H9 (cell line): ENCODE data around the gene ARHGAP24. TPM values are rescaled to one million over a fixed set of nuclear protein-coding genes. Genes with fewer than 3 reads are reported as not detected.

Experiments
- DNase-seq: peaks from one replicate; pipeline ENCODE4 v3.0.0-alpha.2; 2017
- H2AFZ ChIP-seq: one replicate; pipeline ENCODE4 v1.6.1; 2013; ENCODE audit warnings: mild to moderate bottlenecking, low read length, control low read depth, moderate library complexity
- H2AK5ac ChIP-seq: 2 replicates; pipeline ENCODE4 v1.6.1; 2013; ENCODE audit warnings: low read length, control low read depth, mixed read lengths; ENCODE audit not compliant: insufficient read length
- H2BK120ac ChIP-seq: one replicate; pipeline ENCODE4 v1.6.1; 2013; ENCODE audit warnings: low read depth, mild to moderate bottlenecking, low read length, control low read depth, inconsistent platforms; ENCODE audit not compliant: poor library complexity, severe bottlenecking
- H2BK12ac ChIP-seq: 2 replicates; pipeline ENCODE4 v1.6.1; 2013; ENCODE audit warnings: low read length, control low read depth, mixed read lengths, low read depth; ENCODE audit not compliant: insufficient read length
- H2BK15ac ChIP-seq: 2 replicates; pipeline ENCODE4 v1.6.1; 2013; ENCODE audit warnings: low read depth, low read length, control low read depth
- H2BK20ac ChIP-seq: one replicate; pipeline ENCODE4 v1.6.1; 2013; ENCODE audit warnings: low read depth, mild to moderate bottlenecking, low read length, control low read depth, inconsistent platforms; ENCODE audit not compliant: poor library complexity, severe bottlenecking
- H2BK5ac ChIP-seq: 2 replicates; pipeline ENCODE4 v1.6.1; 2013; ENCODE audit warnings: low read length, control low read depth, mixed read lengths; ENCODE audit not compliant: insufficient read length
- H3K14ac ChIP-seq: 2 replicates; pipeline ENCODE4 v1.6.1; 2013; ENCODE audit warnings: low read length, control low read depth; ENCODE audit not compliant: insufficient read depth
- H3K18ac ChIP-seq: 2 replicates; pipeline ENCODE4 v1.6.1; 2013; ENCODE audit warnings: low read depth, mild to moderate bottlenecking, mixed read lengths, low read length, control low read depth; ENCODE audit not compliant: insufficient read length
- H3K23ac ChIP-seq: 2 replicates; pipeline ENCODE4 v1.6.1; 2013; ENCODE audit warnings: low read length, control low read depth, mixed read lengths, low read depth; ENCODE audit not compliant: insufficient read length
- H3K23me2 ChIP-seq: 2 replicates; pipeline ENCODE4 v1.6.1; 2013; ENCODE audit warnings: low read depth, mild to moderate bottlenecking, mixed read lengths, low read length, control low read depth; ENCODE audit not compliant: insufficient read length, poor library complexity, severe bottlenecking
- H3K27ac ChIP-seq: 2 replicates; pipeline ENCODE4 v1.5.1; 2013; ENCODE audit warnings: low read length, control low read depth, mixed read lengths, low read depth; ENCODE audit not compliant: insufficient read length
- H3K27me3 ChIP-seq: 2 replicates; pipeline ENCODE4 v1.6.1; 2013; ENCODE audit warnings: low read length, control low read depth, inconsistent platforms; ENCODE audit not compliant: insufficient read depth
- H3K4ac ChIP-seq: 2 replicates; pipeline ENCODE4 v1.6.1; 2013; ENCODE audit warnings: low read depth, mild to moderate bottlenecking, control low read depth, inconsistent platforms, low read length, moderate library complexity
- H3K4me1 ChIP-seq: 2 replicates; pipeline ENCODE4 v1.6.1; 2013; ENCODE audit warnings: low read length, control low read depth, inconsistent platforms; ENCODE audit not compliant: insufficient read depth
- H3K4me2 ChIP-seq: 2 replicates; pipeline ENCODE4 v1.6.1; 2013; ENCODE audit warnings: low read length, control low read depth, mixed read lengths; ENCODE audit not compliant: insufficient read length, insufficient read depth
- H3K56ac ChIP-seq: 2 replicates; pipeline ENCODE4 v1.6.1; 2013; ENCODE audit warnings: low read depth, mild to moderate bottlenecking, mixed read lengths, low read length, control low read depth; ENCODE audit not compliant: insufficient read length
- H3K79me1 ChIP-seq: 2 replicates; pipeline ENCODE4 v1.6.1; 2013; ENCODE audit warnings: low read depth, mild to moderate bottlenecking, moderate library complexity, low read length, control low read depth, inconsistent platforms; ENCODE audit not compliant: insufficient read depth, poor library complexity, severe bottlenecking
- H3K79me2 ChIP-seq: 2 replicates; pipeline ENCODE4 v1.6.1; 2013; ENCODE audit warnings: low read length, control low read depth, inconsistent platforms; ENCODE audit not compliant: insufficient read depth
- H3K9ac ChIP-seq: 2 replicates; pipeline ENCODE4 v1.6.1; 2013; ENCODE audit warnings: low read length, control low read depth, mixed read lengths; ENCODE audit not compliant: insufficient read length; ENCODE audit errors: extremely low read depth
- H3K9me3 ChIP-seq: one replicate; pipeline ENCODE4 v1.6.1; 2013; ENCODE audit warnings: low read depth, low read length, inconsistent platforms; ENCODE audit not compliant: control insufficient read depth
- H3T11ph ChIP-seq: one replicate; pipeline ENCODE4 v1.6.1; 2013; ENCODE audit warnings: mild to moderate bottlenecking, low read length, control low read depth, inconsistent platforms
- H4K20me1 ChIP-seq: one replicate; pipeline ENCODE4 v1.6.1; 2013; ENCODE audit not compliant: control insufficient read depth, insufficient read length, insufficient read depth
- H4K5ac ChIP-seq: 2 replicates; pipeline ENCODE4 v1.6.1; 2013; ENCODE audit warnings: low read depth, mild to moderate bottlenecking, mixed read lengths, low read length, control low read depth; ENCODE audit not compliant: insufficient read length
- H4K8ac ChIP-seq: replicated peaks from 2 replicates; pipeline ENCODE4 v1.6.1; 2013; ENCODE audit warnings: low read length, control low read depth, mixed read lengths, low read depth; ENCODE audit not compliant: insufficient read length
- H4K91ac ChIP-seq: 2 replicates; pipeline ENCODE4 v1.6.1; 2013; ENCODE audit warnings: low read depth, mild to moderate bottlenecking, moderate library complexity, mixed read lengths, low read length, control low read depth; ENCODE audit not compliant: insufficient read length
- H3K27ac Mint-ChIP-seq, 3 experiments: 2 replicates in 2 of 3; 3 replicates in 1 of 3; pipeline ENCODE4 v1.8.0; 2020 to 2021; ENCODE audit warnings: mixed read lengths in 3 of 3, mild to moderate bottlenecking in 1 of 3, moderate library complexity in 1 of 3
- H3K27me3 Mint-ChIP-seq: 2 replicates; pipeline ENCODE4 v1.8.0; 2021; ENCODE audit warnings: low read depth, mild to moderate bottlenecking, moderate library complexity, mixed read lengths
- H3K36me3 Mint-ChIP-seq, 3 experiments: 2 replicates in 2 of 3; 3 replicates in 1 of 3; pipeline ENCODE4 v1.8.0; 2020 to 2021; ENCODE audit warnings: low read depth in 3 of 3, mixed read lengths in 3 of 3; ENCODE audit not compliant: insufficient read depth in 1 of 3
- H3K4me1 Mint-ChIP-seq, 2 experiments: 2 replicates each; pipeline ENCODE4 v1.8.0; 2020; ENCODE audit warnings: mixed read lengths in 2 of 2
- H3K4me3 Mint-ChIP-seq, 2 experiments: 2 replicates in 1 of 2; 3 replicates in 1 of 2; pipeline ENCODE4 v1.8.0; 2020 to 2021; ENCODE audit warnings: mild to moderate bottlenecking in 2 of 2, mixed read lengths in 2 of 2, moderate library complexity in 1 of 2
- H3K9me3 Mint-ChIP-seq, 2 experiments: 2 replicates in 1 of 2; 3 replicates in 1 of 2; pipeline ENCODE4 v1.8.0; 2020; ENCODE audit warnings: mild to moderate bottlenecking in 2 of 2, mixed read lengths in 2 of 2, moderate library complexity in 1 of 2
- CTCF ChIP-seq: fragments of 200-600 bp; sonication (generic); conservative IDR thresholded peaks from 3 replicates; pipeline ENCODE4 v1.8.0; 2021; ENCODE audit warnings: antibody characterized with exemption, mild to moderate bottlenecking
- WGBS: extraction: QIAGEN DNeasy Blood & Tissue Kit; methylation state at CpG from one replicate; pipeline ENCODE4 v1.1.7; 2013; ENCODE audit warnings: missing lambda C conversion rate, low lambda C conversion rate, mixed read lengths; ENCODE audit not compliant: insufficient read length; ENCODE audit errors: extremely low coverage; 5-methylcytosine and 5-hydroxymethylcytosine counted together
- total RNA-seq: library from RNA; stranded (reverse); gene quantifications from 2 replicates; pipeline ENCODE4 v1.2.1, GENCODE V29; 2021

Gene ARHGAP24
- total RNA-seq, 1 experiment from 2014 or later, result 0.37 TPM

GRCh38 chr4:85907001-85907400 is 432.1 kb downstream of the ARHGAP24 start:
- Histone ChIP-seq H2BK20ac (no peak overlapping the region), H4K91ac (no peak overlapping the region), H4K8ac (no peak overlapping the region), H3K23me2 (no peaks in the 10 kb centered on the region), H3K27ac (no peak overlapping the region), H3K14ac (no peak overlapping the region), H3K27me3 (no peaks in the 10 kb centered on the region; the same call in 1 of the 2 replicates), H3K18ac (no peak overlapping the region), H2AFZ (no peak overlapping the region), H3K23ac (no peak overlapping the region), H4K20me1 (no peaks in the 10 kb centered on the region), H2BK15ac (no peak overlapping the region), H4K5ac (no peak overlapping the region), H3K9ac (no peak overlapping the region), H3K79me2 (no peaks in the 10 kb centered on the region), H3K56ac (no peak overlapping the region), H2AK5ac (no peak overlapping the region), H2BK120ac (no peak overlapping the region), H3K4me1 (no peaks in the 10 kb centered on the region), H3T11ph (no peak overlapping the region), H2BK5ac (no peak overlapping the region), H3K9me3 (no peaks in the 10 kb centered on the region), H3K79me1 (no peaks in the 10 kb centered on the region), H3K4ac (no peak overlapping the region), H2BK12ac (no peak overlapping the region), H3K4me2 (no peak overlapping the region)
- Mint-ChIP-seq H3K27me3 (no peaks in the 10 kb centered on the region), H3K9me3 (no peaks in the 10 kb centered on the region), H3K36me3 (no peaks in the 10 kb centered on the region), H3K27ac (no peak overlapping the region), H3K4me1 (no peaks in the 10 kb centered on the region), H3K4me3 (no peak overlapping the region)
- DNase-seq, result no peak
- no CpG with 5 or more reads among the region's 2 CpGs for WGBS
- no peak for TF ChIP-seq CTCF
